ENCODE results near the gene DCAF17. TPM values are rescaled to one million over a fixed set of nuclear protein-coding genes. Genes with fewer than 3 reads are reported as not detected.

DCAF17 gene
- total and polyA plus RNA-seq, 3 experiments from 2014 or later, result 11.6 to 19.8 (median 19.3) TPM

- Mint-ChIP-seq H3K36me3 (peaks cover 0 to 10% (median 4%) of the 10 kb centered on the region in 3 donors), H3K9me3 (no peaks in the 10 kb centered on the region), H3K4me3 (peak overlapping the region in 1 of 7 donors; percentile 14), H3K27ac (no peak overlapping the region), H3K27me3 (no peaks in the 10 kb centered on the region), H3K4me1 (peaks cover 27 to 43% (median 32%) of the 10 kb centered on the region in 3 donors)
- H3K4me3 ChIP-seq (ENCODE audit: low read length), result no peak overlapping the region
- no peak for DNase-seq
- no peak overlapping the region for H3K27ac ChIP-seq (ENCODE audit: low read depth, low read length)
- H3K27me3 ChIP-seq (ENCODE audit: insufficient read depth, low read length, poor library complexity, severe bottlenecking), result no peaks in the 10 kb centered on the region
- ChIA-PET CTCF (interaction anchor here (0.8 to 1.1 kb wide), 2 partner anchors 267 to 502 kb away, joined by 3 to 4 read pairs; partner anchors contain the start of gene GORASP2), POLR2A (no interaction called here)
- H3K36me3 ChIP-seq (ENCODE audit: insufficient read depth, low read length), result no peaks in the 10 kb centered on the region
- peaks cover 18% of the 10 kb centered on the region for H3K4me1 ChIP-seq (ENCODE audit: insufficient read depth, low read length)
- no peaks in the 10 kb centered on the region for H3K9me3 ChIP-seq (ENCODE audit: low read length)
Measured at GRCh38 chr2:171430516-171431410, 3.3 kb upstream of the DCAF17 start.

- POLR2A ChIA-PET, result no interaction called here
- Mint-ChIP-seq H3K4me1 (peaks cover 27 to 50% (median 40%) of the 10 kb centered on the region in 3 donors), H3K27ac (peak overlapping the region in 4 of 8 donors; percentile 22 to 95 (median 63)), H3K4me3 (peak overlapping the region in 1 of 7 donors; percentile 89), H3K9me3 (no peaks in the 10 kb centered on the region), H3K36me3 (peaks cover 0 to 18% (median 4%) of the 10 kb centered on the region in 3 donors), H3K27me3 (no peaks in the 10 kb centered on the region)
- Histone ChIP-seq H3K27ac (ENCODE audit: low read depth, low read length) (no peak overlapping the region), H3K4me3 (ENCODE audit: low read length) (no peak overlapping the region), H3K27me3 (ENCODE audit: insufficient read depth, low read length, poor library complexity, severe bottlenecking) (no peaks in the 10 kb centered on the region), H3K9me3 (ENCODE audit: low read length) (no peaks in the 10 kb centered on the region), H3K36me3 (ENCODE audit: insufficient read depth, low read length) (peaks cover 6% of the 10 kb centered on the region), H3K4me1 (ENCODE audit: insufficient read depth, low read length) (peaks cover 18% of the 10 kb centered on the region)
- DNase-seq, result no peak
- CTCF ChIA-PET, result interaction anchor here (0.8 to 2.6 kb wide), 4 partner anchors 134 to 503 kb away, joined by 3 to 17 read pairs (median 4); partner anchors contain the start of gene GORASP2
Measured at GRCh38 chr2:171431677-171432167, 2.3 kb upstream of the DCAF17 start.

- Mint-ChIP-seq H3K27ac (peak overlapping the region; percentile 67 to 98 (median 92)), H3K4me1 (peaks cover 29 to 54% (median 44%) of the 10 kb centered on the region in 3 donors), H3K36me3 (peaks cover 1 to 25% (median 6%) of the 10 kb centered on the region in 3 donors), H3K9me3 (no peaks in the 10 kb centered on the region), H3K4me3 (peak overlapping the region; percentile 84 to 93 (median 90)), H3K27me3 (no peaks in the 10 kb centered on the region)
- no peaks in the 10 kb centered on the region for H3K27me3 ChIP-seq (ENCODE audit: insufficient read depth, low read length, poor library complexity, severe bottlenecking)
- H3K4me1 ChIP-seq (ENCODE audit: insufficient read depth, low read length), result peaks cover 18% of the 10 kb centered on the region
- H3K4me3 ChIP-seq (ENCODE audit: low read length), result no peak overlapping the region
- no peak for DNase-seq
- peak overlapping the region; percentile 87 for H3K27ac ChIP-seq (ENCODE audit: low read depth, low read length)
- peaks cover 6% of the 10 kb centered on the region for H3K36me3 ChIP-seq (ENCODE audit: insufficient read depth, low read length)
- H3K9me3 ChIP-seq (ENCODE audit: low read length), result no peaks in the 10 kb centered on the region
- POLR2A ChIA-PET, result interaction anchor here (1.9 kb wide), 1 partner anchor 274 kb away, joined by 4 read pairs; no protein-coding TSS in a partner anchor
- CTCF ChIA-PET, result interaction anchor here (1.6 to 3.3 kb wide), 3 partner anchors 16 to 503 kb away, joined by 3 to 17 read pairs (median 12); partner anchors contain the start of gene GORASP2
Measured at GRCh38 chr2:171432206-171432968, 1.6 kb upstream of the DCAF17 start.

- Histone ChIP-seq H3K27me3 (ENCODE audit: insufficient read depth, low read length, poor library complexity, severe bottlenecking) (no peaks in the 10 kb centered on the region), H3K36me3 (ENCODE audit: insufficient read depth, low read length) (peaks cover 6% of the 10 kb centered on the region), H3K9me3 (ENCODE audit: low read length) (no peaks in the 10 kb centered on the region), H3K4me3 (ENCODE audit: low read length) (peak overlapping the region; percentile 89), H3K27ac (ENCODE audit: low read depth, low read length) (peak overlapping the region; percentile 87), H3K4me1 (ENCODE audit: insufficient read depth, low read length) (peaks cover 18% of the 10 kb centered on the region)
- peak overlapping the region; percentile 67 to 98 (median 94) for H3K27ac Mint-ChIP-seq
- POLR2A ChIA-PET, result interaction anchor here (0.6 to 1.9 kb wide), 3 partner anchors 275 to 503 kb away, joined by 3 to 23 read pairs (median 4); partner anchors contain the start of gene GORASP2
- CTCF ChIA-PET, result interaction anchor here (1.0 to 3.3 kb wide), 5 partner anchors 17 to 504 kb away, joined by 3 to 17 read pairs (median 4); partner anchors contain the start of gene GORASP2
- peaks cover 34 to 62% (median 52%) of the 10 kb centered on the region in 3 donors for H3K4me1 Mint-ChIP-seq
- peak; percentile 15 to 67 (median 25) for DNase-seq
- H3K4me3 Mint-ChIP-seq, result peak overlapping the region; percentile 84 to 93 (median 90)
- H3K9me3 Mint-ChIP-seq, result no peaks in the 10 kb centered on the region
- no peaks in the 10 kb centered on the region for H3K27me3 Mint-ChIP-seq
- peaks cover 7 to 31% (median 11%) of the 10 kb centered on the region in 3 donors for H3K36me3 Mint-ChIP-seq
Measured at GRCh38 chr2:171432969-171433762, 860 bp upstream of the DCAF17 start.

DNA sequence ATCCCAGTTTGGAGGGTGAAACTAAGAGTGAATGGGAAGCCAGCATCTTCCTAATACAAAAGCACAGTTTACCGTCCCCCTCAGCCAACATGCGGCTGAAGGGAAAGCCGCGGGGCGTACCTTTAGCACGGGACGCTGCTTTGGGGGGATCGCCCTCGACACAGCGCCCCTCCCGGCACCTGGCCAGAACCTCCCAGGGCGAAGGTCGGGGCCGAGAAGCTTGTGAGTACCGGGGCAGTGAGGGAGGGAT, 338 bp upstream of the DCAF17 start, which contains the start of gene METTL8:
METTL8 (minus strand) TSS at position 228 of the 250 bp plus-strand sequence. CDS start 41,805 bp downstream, outside the sequence.
- Histone ChIP-seq H3K4me3 (ENCODE audit: low read length) (peak within 1 kb of the TSS; percentile 89), H3K27ac (ENCODE audit: low read depth, low read length) (peak within 1 kb of the TSS; percentile 87), H3K4me1 (ENCODE audit: insufficient read depth, low read length) (peaks cover 18% of the 10 kb centered on the region), H3K36me3 (ENCODE audit: insufficient read depth, low read length) (peaks cover 11% of the 10 kb centered on the region), H3K9me3 (ENCODE audit: low read length) (no peaks in the 10 kb centered on the region), H3K27me3 (ENCODE audit: insufficient read depth, low read length, poor library complexity, severe bottlenecking) (no peaks in the 10 kb centered on the region)
- H3K27me3 Mint-ChIP-seq, result no peaks in the 10 kb centered on the region
- CTCF ChIA-PET, result interaction anchor here (1.0 to 3.3 kb wide), 5 partner anchors 17 to 505 kb away, joined by 3 to 17 read pairs (median 4); partner anchors contain the start of gene GORASP2
- peaks cover 39 to 63% (median 57%) of the 10 kb centered on the region in 3 donors for H3K4me1 Mint-ChIP-seq
- H3K27ac Mint-ChIP-seq, result peak within 1 kb of the TSS; percentile 67 to 98 (median 94)
- no peaks in the 10 kb centered on the region for H3K9me3 Mint-ChIP-seq
- H3K36me3 Mint-ChIP-seq, result peaks cover 7 to 37% (median 16%) of the 10 kb centered on the region in 3 donors
- peak within 1 kb of the TSS; percentile 84 to 93 (median 90) for H3K4me3 Mint-ChIP-seq
- DNase-seq, result no peak
- POLR2A ChIA-PET, result interaction anchor here (0.6 to 1.9 kb wide), 4 partner anchors 275 to 504 kb away, joined by 3 to 23 read pairs (median 4); partner anchors contain the start of gene GORASP2

DNA sequence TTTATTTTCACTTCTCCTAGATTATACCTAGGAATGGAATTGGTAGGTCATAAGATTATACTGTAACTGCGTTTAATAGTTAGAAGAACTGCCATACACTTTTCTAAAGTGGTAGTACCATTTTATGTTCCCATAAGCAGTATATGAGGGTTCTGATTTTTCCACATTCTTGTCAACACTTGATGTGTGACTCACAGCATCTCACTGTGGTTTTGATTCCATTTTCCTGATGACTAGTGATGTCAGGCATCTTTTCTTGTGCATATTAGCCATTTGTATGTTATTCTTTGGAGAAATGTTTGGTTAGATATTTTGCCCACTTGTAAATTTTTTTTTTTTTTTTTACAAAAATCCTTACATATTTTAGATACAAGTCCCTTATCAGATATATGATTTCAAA, 2.3 kb downstream of the DCAF17 start:
- Histone ChIP-seq H3K4me3 (ENCODE audit: low read length) (no peak overlapping the region), H3K27ac (ENCODE audit: low read depth, low read length) (no peak overlapping the region), H3K36me3 (ENCODE audit: insufficient read depth, low read length) (peaks cover 23% of the 10 kb centered on the region), H3K27me3 (ENCODE audit: insufficient read depth, low read length, poor library complexity, severe bottlenecking) (no peaks in the 10 kb centered on the region), H3K4me1 (ENCODE audit: insufficient read depth, low read length) (peaks cover 18% of the 10 kb centered on the region), H3K9me3 (ENCODE audit: low read length) (no peaks in the 10 kb centered on the region)
- peaks cover 18 to 61% (median 20%) of the 10 kb centered on the region in 3 donors for H3K36me3 Mint-ChIP-seq
- CTCF ChIA-PET, result no interaction called here
- no peak overlapping the region for H3K4me3 Mint-ChIP-seq
- POLR2A ChIA-PET, result no interaction called here
- peaks cover 45 to 66% (median 59%) of the 10 kb centered on the region in 3 donors for H3K4me1 Mint-ChIP-seq
- peak overlapping the region in 1 of 8 donors; percentile 67 for H3K27ac Mint-ChIP-seq
- no peak for DNase-seq
- H3K9me3 Mint-ChIP-seq, result no peaks in the 10 kb centered on the region
- no peaks in the 10 kb centered on the region for H3K27me3 Mint-ChIP-seq

GRCh38 chr2:171441470-171441869, 7.4 kb downstream of the DCAF17 start:
- CTCF ChIA-PET, result no interaction called here
- POLR2A ChIA-PET, result no interaction called here
- Histone ChIP-seq H3K4me3 (ENCODE audit: low read length) (no peak overlapping the region), H3K27ac (ENCODE audit: low read depth, low read length) (no peak overlapping the region), H3K36me3 (ENCODE audit: insufficient read depth, low read length) (peaks cover 28% of the 10 kb centered on the region), H3K9me3 (ENCODE audit: low read length) (no peaks in the 10 kb centered on the region), H3K4me1 (ENCODE audit: insufficient read depth, low read length) (no peaks in the 10 kb centered on the region), H3K27me3 (ENCODE audit: insufficient read depth, low read length, poor library complexity, severe bottlenecking) (no peaks in the 10 kb centered on the region)
- Mint-ChIP-seq H3K4me1 (peaks cover 17 to 28% (median 23%) of the 10 kb centered on the region in 3 donors), H3K27ac (peak overlapping the region in 1 of 8 donors; percentile 87), H3K27me3 (no peaks in the 10 kb centered on the region), H3K4me3 (no peak overlapping the region), H3K36me3 (peaks cover 18 to 80% (median 20%) of the 10 kb centered on the region in 3 donors), H3K9me3 (no peaks in the 10 kb centered on the region)
- DNase-seq, result no peak

Data from CD8-positive, alpha-beta memory T cell (primary cell).